ENCODE measurements around the gene PLP2.
A peak's percentile ranks its signal among the peaks of the same experiment; 100 is the strongest.

The PLP2 gene

DNA sequence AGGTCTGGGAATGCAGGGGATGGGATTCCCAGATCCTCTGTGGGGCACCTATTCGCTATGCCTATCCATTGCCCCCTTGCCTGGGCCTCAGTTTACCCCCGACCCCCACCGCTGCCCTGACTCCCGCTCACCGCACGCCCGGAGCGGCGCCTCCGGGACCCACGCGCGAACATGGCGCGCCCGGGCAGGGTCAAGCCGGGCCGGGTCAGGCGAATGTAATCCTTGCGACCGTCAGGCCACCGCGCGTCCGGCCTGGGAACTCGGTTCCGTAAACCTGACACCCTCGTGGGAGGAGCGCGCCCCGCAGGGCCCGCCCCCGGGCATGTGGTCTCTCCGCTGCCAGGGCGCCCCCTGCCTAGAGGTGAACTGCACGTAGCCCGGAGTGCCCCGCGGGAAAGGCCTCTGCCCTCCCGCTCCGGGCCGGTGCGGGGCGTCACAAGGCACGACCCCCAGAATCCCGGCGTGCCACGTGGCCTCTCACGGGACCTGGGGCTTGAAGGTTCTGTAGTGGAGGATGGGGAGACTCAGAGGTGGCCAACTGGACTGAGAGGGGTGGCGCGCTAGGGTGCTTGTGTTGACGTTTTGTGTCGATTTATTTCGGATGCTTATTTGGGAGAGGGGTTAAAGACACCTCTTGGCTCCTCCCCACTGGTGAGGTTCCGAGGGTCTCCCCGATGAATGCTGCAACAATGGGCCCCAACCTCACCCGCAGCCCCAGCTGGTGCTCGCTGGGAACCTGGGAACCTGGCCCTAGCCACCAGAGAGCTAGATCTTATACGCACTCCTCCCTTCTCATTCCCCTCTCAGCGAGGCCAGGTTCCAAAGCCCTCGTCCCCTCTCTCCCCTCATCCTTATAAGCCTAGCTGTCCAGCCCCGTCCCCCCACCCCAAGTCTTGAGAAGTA, 14.7 kb downstream of the PLP2 start, which contains the start of gene PRICKLE3:
Gene PRICKLE3 (minus strand): TSS at position 249 of the 903 bp plus-strand sequence. CDS start 76 bp downstream, at position 173.
- peak in 2 of 3 experiments; percentile 49 to 56 for DNase-seq (ENCODE audit: low read depth in 2 of 3, low spot score in 2 of 3)

GRCh38 chrX:49187028-49187394, 15.3 kb downstream of the PLP2 start:
- DNase-seq (ENCODE audit: low read depth in 2 of 3, low spot score in 2 of 3): no peak

DNA sequence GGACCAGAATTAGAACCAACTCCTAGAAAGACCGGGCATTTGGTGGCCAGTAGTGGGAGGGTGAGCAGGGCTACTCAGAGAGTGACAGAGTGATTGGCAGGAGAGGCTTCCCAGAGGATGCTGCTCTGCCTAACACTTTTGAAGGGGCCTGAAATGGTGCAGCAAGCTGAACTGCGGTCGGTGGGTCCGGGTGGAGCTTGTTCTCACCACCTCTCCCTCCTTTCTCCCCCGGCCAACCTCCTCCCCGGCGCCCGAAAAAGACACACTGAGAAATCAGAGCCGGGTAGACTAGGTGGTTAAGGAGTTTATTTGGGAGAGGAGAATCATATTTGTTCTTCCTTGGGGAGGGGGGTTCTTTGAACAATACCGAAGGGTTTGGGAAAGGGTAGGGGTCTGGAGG, 15.8 kb downstream of the PLP2 start:
- no peak for DNase-seq (ENCODE audit: low read depth in 2 of 3, low spot score in 2 of 3)

- DNase-seq (ENCODE audit: low read depth in 2 of 3, low spot score in 2 of 3): no peak
Observed at GRCh38 chrX:49188468-49189076, 16.9 kb downstream of the PLP2 start.

GRCh38 chrX:49189606-49190005, 17.9 kb downstream of the PLP2 start:
- no peak for DNase-seq (ENCODE audit: low read depth in 2 of 3, low spot score in 2 of 3)

GRCh38 chrX:49190821-49191573, 19.3 kb downstream of the PLP2 start:
- peak in 2 of 3 experiments; percentile 45 to 55 for DNase-seq (ENCODE audit: low read depth in 2 of 3, low spot score in 2 of 3)

DNA sequence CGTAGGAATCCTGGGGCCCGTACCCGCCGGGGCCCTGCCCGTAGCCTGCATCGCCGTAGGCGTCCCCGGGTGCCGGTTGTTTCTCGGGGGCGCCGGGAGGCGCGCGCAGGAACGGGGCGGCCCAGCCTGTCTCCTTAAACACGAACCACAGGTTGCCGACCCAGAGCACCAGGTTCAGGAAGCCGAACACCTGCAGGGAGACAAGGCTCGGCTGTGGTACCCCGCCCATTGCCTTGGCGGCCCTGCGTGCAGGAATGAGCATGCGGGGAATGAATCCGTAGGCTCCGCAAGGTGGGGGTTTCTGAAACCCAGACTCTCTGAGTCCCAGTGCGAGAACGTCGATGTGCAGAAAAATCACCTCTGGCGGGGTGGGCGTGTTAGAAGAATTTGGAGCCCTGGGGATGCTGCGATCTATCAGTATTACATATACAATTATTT, 19.9 kb downstream of the PLP2 start:
- no peak for DNase-seq (ENCODE audit: low read depth in 2 of 3, low spot score in 2 of 3)

DNA sequence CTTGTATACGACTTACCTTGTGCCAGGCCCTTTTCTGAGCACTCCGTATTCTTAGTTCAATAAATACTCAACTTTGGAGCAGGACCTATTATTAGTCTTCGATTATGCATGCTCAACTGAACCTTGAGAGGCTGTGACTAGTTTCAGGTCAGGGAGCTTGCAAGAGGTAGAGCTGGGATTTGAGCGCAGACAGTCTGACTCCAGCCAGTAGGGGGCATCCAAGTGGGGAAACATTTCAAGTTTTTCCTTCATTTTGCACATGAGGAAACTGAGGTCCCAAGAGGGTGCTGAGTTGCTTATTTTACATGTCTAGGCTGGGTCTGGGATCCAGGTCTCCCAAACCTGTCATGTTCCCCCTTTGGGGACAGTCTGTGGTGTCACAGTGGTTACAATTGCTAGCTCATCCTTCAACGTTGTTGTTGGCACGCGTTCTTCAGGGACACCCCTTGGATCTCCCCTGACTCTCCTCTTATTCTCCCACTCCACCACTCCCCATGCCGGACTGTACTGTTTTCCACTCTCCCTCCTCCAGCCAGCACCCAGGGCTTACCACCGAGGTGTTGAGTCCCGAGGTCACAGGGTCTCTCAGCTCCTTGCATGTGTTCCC, 21.1 kb downstream of the PLP2 start:
- DNase-seq (ENCODE audit: low read depth in 2 of 3, low spot score in 2 of 3): no peak

DNA sequence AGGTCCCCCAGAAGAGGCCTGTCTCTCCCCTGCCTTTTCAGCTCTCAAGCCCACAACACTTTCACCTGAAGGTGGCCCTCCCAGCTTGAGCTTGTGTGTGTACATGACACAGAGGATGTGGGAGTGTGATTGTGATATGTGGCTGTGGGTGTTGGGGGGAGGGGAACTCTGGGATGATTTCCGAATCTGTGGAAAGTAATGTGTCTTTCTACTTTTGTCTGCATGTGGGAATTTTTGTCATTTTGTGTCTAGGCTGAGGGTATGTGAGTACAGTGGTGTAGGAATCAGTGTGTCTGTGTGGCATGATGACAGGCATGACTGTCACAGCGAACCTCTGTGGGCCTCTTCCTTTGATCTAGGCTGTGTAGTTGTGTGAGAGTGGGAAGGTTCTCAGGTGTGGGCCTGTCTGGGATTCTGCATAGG, 21.9 kb downstream of the PLP2 start:
- no peak for DNase-seq (ENCODE audit: low read depth in 2 of 3, low spot score in 2 of 3)

DNA sequence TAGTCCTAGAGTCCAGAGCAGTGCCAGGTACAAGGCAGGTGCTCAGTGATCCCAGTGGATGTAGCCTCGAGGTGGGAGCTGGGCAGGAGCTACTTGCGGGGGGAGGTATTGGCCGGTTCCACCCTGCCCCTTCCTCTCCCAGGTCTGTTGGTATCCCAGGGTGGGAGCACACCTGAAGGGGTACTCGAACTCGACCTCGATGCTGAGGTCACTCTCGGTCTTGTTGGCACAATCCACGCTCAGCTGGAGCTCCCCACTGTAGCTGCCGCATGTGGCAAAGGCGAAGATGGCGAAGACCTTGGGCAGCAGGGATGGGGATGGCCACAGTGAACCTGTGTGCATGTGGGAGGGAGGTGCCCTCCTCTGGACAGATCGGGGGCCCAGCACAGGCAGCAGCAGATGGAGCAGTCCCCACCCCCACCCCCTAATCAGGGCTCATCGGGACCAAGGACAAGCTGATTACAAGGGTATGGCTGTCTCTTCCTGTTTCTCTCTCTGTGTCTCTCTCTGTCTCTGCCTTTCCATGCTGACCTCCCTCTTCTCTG, 25.9 kb downstream of the PLP2 start:
- DNase-seq (ENCODE audit: low read depth in 2 of 3, low spot score in 2 of 3): no peak

DNA sequence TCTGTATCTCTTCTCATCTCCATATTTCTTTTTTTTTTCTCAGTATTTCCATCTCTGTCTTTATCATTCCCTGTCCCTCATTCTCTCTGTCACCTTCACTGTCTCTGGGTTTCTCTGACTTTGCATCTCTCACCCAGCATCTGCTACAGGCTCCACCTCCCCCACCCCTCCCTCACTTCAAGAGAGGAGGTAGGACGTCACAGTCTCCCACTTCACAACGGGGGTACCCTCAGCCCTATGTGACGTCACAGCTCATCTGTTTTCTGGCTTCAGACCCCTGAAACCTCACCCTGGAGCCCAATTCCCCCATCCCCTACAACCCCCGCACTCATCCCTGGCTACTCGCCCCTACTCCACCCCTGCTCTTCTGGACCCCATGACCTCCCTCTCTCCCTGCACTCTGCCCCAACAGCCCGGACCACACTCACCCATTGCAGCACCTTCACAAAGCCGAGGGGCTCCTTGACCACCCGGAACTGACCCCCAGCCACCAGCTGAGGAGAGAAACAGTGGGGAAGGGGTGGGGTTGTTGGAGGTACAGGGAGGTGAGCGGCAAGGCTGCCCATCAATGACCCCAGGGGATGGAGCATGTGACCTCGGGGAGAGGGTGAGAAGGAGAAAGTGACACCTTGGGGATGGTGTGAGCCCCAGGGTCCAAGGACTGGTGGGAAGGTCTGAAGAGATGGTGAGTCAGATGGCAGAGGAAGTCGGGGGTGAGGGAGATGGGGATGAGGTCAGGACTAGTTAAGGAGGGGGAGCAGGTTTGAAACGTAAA, 27.0 kb downstream of the PLP2 start:
- no peak for DNase-seq (ENCODE audit: low read depth in 2 of 3, low spot score in 2 of 3)

DNA sequence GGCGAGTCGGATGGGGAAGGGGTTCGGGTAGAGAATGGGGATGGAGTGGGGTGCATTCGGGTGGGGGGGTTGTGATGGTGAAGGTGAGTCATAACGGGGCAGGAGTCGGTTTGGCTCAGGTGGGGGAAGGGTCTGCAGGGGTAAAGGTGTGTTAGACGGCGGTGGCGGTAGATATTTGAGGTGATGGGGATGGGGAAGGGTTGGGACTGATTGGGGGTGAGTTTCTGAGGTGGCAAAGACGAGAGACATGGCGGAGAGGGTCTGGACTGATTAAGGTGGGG, 27.6 kb downstream of the PLP2 start:
- no peak for DNase-seq (ENCODE audit: low read depth in 2 of 3, low spot score in 2 of 3)

DNA sequence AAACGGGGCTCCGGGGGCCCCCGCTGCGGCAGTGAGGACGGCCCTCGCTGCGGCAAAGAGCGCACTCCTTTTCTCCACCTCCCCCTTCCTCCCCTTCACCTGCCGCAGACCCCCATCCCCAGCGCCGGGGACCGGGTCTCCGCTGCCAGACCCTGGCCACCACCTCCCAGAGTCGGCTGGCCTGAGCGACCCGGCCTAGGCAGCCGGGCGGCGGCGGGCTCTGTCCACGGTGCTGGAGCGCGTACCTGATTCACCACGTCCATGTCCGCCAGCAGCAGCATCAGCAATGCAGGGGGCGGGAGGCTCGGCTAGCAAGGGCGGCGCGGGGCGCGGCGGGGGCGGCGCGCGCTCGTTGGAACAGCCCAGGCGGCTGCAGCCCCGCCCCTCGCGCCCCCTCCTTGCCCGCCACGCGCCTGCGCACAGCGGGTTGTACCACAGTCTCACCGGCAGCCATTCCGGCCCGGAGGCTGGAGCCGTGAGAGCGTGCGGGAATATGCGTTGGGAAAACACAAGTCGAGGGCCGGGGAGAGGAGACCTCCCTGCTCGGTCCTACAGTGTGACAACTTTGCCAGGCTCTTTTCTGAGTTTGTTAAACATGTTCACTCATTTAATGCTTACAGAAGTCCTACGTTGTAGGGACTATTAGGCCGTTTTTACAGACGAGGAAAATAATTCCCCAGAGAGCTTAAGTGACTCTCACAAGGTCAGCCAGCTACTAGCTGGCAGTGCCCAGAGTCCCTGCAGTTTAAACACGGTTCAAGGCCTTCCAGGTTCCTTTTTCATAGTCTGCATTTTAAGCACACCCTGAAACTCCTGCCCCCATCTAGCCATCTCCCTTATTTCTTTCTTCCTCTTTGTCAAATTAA, 28.4 kb downstream of the PLP2 start, which contains the start of gene SYP:
Gene SYP (minus strand): TSS at position 288 of the 866 bp plus-strand sequence. CDS start 7 bp downstream, at position 281.
- DNase-seq (ENCODE audit: low read depth in 2 of 3, low spot score in 2 of 3): peak; percentile 57 to 75 (median 71)

GRCh38 chrX:49202022-49202421, 30.3 kb downstream of the PLP2 start:
- DNase-seq (ENCODE audit: low read depth in 2 of 3, low spot score in 2 of 3): no peak

DNA sequence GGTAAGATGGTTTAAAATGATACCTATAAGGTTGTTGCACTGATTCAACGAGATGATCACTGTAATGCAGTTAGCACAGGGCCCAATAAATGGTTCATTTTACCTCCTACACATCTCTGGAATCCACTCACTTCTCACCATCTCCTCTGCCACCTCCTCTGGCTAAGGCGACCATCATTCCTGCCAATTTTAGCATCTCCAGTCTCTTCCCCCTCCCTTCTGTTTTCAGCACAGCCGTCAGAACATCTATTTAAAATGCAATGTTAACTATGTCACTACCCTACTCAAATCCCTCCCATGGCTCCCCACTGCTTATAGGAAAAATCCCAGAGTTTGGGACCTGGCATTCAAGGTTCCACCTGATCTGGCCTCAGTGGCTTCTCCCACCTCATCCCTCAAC, 31.8 kb downstream of the PLP2 start:
- DNase-seq (ENCODE audit: low read depth in 2 of 3, low spot score in 2 of 3): no peak

DNA sequence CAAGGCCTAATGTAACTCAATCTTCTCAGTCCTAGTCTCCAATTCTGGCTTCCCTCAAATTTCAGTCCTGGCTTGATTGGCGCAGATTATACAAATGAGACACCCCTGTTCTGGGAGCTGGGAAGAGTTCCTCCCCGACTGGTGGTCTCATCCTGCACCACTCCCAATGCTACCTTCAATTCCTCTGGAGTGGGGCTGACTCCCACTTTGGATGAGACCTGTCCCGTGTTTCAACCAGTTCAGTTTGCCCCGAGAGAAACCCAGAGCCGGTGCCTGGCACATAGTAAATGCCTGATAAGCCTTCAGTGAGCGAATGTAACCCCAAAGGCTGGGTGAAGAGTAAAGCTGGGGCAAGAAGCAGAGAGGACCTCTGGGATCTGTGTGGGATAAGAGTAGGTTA, 32.3 kb downstream of the PLP2 start:
- DNase-seq (ENCODE audit: low read depth in 2 of 3, low spot score in 2 of 3): no peak

- no peak for DNase-seq (ENCODE audit: low read depth in 2 of 3, low spot score in 2 of 3)
Observed at GRCh38 chrX:49204709-49205108, 33.0 kb downstream of the PLP2 start.

- DNase-seq (ENCODE audit: low read depth in 2 of 3, low spot score in 2 of 3): no peak
Observed at GRCh38 chrX:49205443-49205842, 33.7 kb downstream of the PLP2 start.

DNA sequence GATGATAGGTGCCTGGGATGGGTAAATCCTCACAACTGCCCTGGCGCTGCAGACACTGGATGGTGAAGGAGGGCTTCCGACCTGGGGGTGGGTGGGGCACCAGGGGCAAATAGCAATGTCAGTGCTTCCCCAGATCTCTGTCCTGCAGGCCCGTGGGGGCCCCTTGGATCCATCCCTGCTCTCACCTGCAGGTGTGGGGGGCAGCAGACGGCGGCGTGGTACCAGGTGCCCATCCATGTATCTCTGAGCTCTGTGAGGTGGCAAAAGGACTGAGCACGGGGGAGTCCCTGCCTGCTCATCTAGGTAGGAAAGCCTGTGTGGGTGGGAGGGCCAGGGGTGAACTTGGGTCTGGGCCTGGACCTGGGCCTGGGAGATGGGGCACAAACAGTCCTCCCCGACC, 34.8 kb downstream of the PLP2 start:
- no peak for DNase-seq (ENCODE audit: low read depth in 2 of 3, low spot score in 2 of 3)
